Nephron (organoid): ENCODE results near the gene ULK1.

Experiments
- H3K27ac Mint-ChIP-seq, 3 experiments: 2 replicates each; pipeline ENCODE4 v1.8.0; 2020; ENCODE audit warnings: mixed read lengths in 3 of 3, mild to moderate bottlenecking in 2 of 3, moderate library complexity in 1 of 3
- H3K27me3 Mint-ChIP-seq: 2 replicates; pipeline ENCODE4 v1.8.0; 2021; ENCODE audit warnings: low read depth, mild to moderate bottlenecking, moderate library complexity, mixed read lengths
- H3K36me3 Mint-ChIP-seq: 2 replicates; pipeline ENCODE4 v1.8.0; 2020; ENCODE audit warnings: low read depth, mixed read lengths
- H3K4me1 Mint-ChIP-seq: 2 replicates; pipeline ENCODE4 v1.8.0; 2020; ENCODE audit warnings: mixed read lengths
- H3K4me3 Mint-ChIP-seq, 3 experiments: 2 replicates each; pipeline ENCODE4 v1.8.0; 2020; ENCODE audit warnings: mild to moderate bottlenecking in 3 of 3, mixed read lengths in 3 of 3, moderate library complexity in 2 of 3
- H3K9me3 Mint-ChIP-seq: 2 replicates; pipeline ENCODE4 v1.8.0; 2020; ENCODE audit warnings: mixed read lengths
- TF ChIP-seq, protein P1 (sequence below), 3 experiments: fragments of 200-600 bp; sonication (generic); IDR thresholded peaks; one replicate each; pipeline ENCODE4 v1.5.0; 2021; ENCODE audit warnings: antibody characterized with exemption in 3 of 3; ENCODE audit not compliant: unreplicated experiment in 3 of 3

ULK1 gene

DNA sequence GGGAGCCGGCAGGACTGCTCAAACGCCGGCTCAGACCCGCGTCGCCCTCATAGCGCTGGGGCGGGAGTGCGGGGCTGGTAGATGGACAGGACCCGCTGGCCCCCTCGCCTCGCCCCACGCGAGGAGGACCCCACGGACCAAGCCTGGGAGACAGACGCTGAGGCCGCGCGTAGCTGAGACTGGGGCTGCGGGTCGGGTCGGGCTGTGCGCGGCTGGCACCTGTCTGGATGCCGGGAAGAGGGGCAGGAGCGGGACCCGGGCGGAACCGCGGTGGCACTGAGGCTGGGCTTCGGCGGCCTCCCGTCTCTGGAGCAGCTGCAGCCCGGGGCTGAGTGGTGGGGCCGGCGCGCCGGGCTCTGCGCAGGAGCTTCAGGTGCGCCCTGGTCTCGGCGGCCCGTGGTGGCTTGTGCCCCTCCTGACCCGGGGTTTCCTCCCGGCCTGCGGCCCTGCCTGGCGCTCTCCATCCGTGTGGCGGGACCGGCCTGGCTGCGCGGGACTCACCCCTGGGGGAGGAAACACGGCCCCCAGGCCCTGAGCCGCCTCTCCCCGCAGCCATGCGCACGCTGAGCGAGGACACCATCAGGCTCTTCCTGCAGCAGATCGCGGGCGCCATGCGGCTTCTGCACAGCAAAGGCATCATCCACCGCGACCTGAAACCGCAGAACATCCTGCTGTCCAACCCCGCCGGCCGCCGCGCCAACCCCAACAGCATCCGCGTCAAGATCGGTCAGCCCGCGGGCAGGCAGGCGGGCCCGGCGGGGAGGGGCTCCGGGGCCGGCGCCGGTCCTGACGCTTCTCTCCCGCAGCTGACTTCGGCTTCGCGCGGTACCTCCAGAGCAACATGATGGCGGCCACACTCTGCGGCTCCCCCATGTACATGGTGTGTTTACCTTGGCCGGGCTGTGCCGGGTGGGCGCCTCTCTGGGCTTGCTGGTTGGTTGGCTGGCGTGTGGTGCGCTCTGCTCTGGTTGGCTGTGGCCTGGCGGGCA lies 14.0 kb downstream of the ULK1 start:
- no peaks in the 10 kb centered on the region for H3K36me3 Mint-ChIP-seq
- H3K4me3 Mint-ChIP-seq = no peak overlapping the region
- TF ChIP-seq, protein P1, sequence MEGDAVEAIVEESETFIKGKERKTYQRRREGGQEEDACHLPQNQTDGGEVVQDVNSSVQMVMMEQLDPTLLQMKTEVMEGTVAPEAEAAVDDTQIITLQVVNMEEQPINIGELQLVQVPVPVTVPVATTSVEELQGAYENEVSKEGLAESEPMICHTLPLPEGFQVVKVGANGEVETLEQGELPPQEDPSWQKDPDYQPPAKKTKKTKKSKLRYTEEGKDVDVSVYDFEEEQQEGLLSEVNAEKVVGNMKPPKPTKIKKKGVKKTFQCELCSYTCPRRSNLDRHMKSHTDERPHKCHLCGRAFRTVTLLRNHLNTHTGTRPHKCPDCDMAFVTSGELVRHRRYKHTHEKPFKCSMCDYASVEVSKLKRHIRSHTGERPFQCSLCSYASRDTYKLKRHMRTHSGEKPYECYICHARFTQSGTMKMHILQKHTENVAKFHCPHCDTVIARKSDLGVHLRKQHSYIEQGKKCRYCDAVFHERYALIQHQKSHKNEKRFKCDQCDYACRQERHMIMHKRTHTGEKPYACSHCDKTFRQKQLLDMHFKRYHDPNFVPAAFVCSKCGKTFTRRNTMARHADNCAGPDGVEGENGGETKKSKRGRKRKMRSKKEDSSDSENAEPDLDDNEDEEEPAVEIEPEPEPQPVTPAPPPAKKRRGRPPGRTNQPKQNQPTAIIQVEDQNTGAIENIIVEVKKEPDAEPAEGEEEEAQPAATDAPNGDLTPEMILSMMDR (IDR thresholded peaks at IDR 0.05; ENCODE audit: unreplicated experiment in 3 of 3) = no peak
- no peak overlapping the region for H3K27ac Mint-ChIP-seq
- no peaks in the 10 kb centered on the region for H3K27me3 Mint-ChIP-seq
- H3K9me3 Mint-ChIP-seq = no peaks in the 10 kb centered on the region
- no peaks in the 10 kb centered on the region for H3K4me1 Mint-ChIP-seq

DNA sequence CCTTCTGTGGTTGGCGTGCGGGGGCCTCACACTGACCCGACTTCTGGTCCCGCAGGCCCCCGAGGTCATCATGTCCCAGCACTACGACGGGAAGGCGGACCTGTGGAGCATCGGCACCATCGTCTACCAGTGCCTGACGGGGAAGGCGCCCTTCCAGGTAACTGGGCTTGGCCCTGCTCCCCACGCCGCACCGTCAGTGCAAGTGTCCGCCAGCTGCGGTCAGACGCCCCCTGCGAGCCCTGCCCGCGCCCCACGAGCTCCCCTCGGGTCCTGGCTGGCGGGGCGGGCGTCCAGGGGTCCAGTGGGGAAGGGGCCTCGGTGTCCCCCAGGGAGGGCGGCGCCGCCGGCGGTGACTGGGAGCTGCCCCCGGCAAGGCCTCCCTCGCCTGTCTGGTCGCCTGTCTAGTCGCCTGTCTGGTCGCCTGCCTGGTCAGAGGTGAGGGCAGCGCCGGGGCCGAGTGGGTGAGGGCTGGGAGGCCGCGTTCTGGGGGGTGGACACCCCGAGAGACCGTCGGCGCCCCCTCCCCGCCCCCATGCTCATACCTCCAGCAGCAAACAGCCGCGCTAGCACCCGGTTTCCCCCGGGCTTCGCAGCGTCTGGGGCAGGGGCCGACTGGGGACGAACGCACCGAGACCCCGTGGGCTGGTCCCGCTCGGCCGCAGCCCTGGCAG lies 14.8 kb downstream of the ULK1 start:
- TF ChIP-seq, protein P1 (IDR thresholded peaks at IDR 0.05; ENCODE audit: unreplicated experiment in 3 of 3) = no peak
- H3K4me3 Mint-ChIP-seq = no peak overlapping the region
- H3K4me1 Mint-ChIP-seq = no peaks in the 10 kb centered on the region
- H3K36me3 Mint-ChIP-seq = no peaks in the 10 kb centered on the region
- no peaks in the 10 kb centered on the region for H3K27me3 Mint-ChIP-seq
- no peaks in the 10 kb centered on the region for H3K9me3 Mint-ChIP-seq
- no peak overlapping the region for H3K27ac Mint-ChIP-seq

DNA sequence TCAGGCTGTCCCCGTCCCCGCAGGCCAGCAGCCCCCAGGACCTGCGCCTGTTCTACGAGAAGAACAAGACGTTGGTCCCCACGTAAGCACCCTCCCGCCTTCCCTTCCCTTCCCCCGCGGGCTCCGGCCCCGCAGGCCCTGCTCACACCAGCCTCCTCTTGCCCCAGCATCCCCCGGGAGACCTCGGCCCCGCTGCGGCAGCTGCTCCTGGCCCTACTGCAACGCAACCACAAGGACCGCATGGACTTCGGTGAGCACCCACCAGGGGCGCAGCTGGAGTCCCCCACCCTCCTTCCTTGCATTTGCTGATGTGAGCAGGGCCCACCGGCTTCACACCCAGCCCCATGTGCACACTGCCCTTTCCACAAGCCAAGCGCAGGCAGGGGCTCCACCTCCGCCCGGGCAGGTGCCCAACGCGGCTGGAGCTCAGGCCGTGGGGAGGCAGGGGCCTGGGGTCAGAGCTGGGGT lies 15.4 kb downstream of the ULK1 start:
- Mint-ChIP-seq H3K27me3 (no peaks in the 10 kb centered on the region), H3K36me3 (no peaks in the 10 kb centered on the region), H3K4me1 (no peaks in the 10 kb centered on the region), H3K9me3 (no peaks in the 10 kb centered on the region), H3K27ac (no peak overlapping the region), H3K4me3 (no peak overlapping the region)
- TF ChIP-seq, protein P1 (IDR thresholded peaks at IDR 0.05; ENCODE audit: unreplicated experiment in 3 of 3) = no peak

DNA sequence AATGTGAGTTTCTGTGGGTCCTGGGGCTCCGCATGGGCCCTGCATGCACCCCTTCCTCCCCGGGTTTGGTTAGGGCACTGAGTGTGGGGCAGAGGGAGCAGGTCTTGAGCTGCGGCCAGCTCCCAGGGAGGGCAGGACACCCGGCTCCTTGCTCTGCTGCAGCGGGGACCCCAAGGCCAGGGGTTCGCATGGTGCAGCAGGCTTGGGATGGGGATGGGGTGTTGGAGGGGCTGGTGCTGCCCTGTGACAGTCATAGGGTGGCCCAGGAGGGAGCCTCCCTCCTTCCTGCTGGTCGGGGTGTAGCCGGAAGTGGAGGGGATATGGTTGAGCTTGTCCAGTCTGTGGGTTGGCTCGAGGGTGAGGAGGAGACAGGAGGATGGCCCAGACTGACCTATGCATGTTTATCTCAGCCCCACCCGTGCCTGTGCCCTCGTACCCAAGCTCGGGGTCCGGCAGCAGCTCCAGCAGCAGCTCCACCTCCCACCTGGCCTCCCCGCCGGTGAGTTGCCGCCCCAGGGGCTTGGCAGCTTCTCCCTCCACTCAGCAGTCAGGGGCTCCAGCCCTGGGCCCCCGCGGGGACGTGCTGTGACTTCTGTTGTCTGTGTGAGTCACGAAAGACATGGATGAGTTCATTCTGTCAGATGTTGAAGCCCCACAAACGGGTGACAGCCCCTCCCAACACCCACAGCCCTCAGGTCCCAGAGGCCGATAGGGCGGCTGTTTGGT lies 16.0 kb downstream of the ULK1 start:
- H3K27me3 Mint-ChIP-seq = no peaks in the 10 kb centered on the region
- H3K27ac Mint-ChIP-seq = no peak overlapping the region
- TF ChIP-seq, protein P1 (IDR thresholded peaks at IDR 0.05; ENCODE audit: unreplicated experiment in 3 of 3) = no peak
- H3K4me3 Mint-ChIP-seq = no peak overlapping the region
- no peaks in the 10 kb centered on the region for H3K36me3 Mint-ChIP-seq
- H3K9me3 Mint-ChIP-seq = no peaks in the 10 kb centered on the region
- no peaks in the 10 kb centered on the region for H3K4me1 Mint-ChIP-seq

DNA sequence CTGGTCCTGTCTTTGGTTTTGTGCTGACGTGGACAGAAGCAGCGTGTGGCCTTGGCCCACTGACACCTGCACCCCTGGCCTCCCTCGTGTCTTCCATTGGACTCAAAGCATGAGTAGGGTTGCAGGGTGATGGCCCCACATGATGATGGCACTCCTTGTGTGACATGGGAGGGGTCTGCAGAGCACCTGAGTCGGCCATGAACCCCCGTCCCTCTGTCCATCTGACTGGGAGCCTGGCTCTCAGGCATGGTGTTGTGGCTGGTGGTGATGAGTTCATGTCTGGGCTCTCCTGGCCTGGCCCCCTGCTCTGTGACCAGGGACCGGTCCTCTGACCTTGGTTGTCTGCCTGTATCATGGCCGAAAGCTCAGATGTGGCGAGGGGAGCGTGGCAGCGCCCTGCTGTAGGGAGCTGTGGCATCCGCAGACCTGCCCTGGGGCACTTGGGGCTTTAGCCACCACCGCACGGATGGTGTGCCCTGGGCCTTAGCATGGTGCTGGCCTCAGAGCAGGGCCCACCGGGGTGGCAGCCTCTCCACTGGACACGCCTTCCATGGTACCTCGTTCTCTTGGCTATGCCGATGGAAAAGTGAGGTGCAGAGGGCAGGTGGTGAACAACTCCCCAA lies 16.7 kb downstream of the ULK1 start:
- no peaks in the 10 kb centered on the region for H3K9me3 Mint-ChIP-seq
- H3K36me3 Mint-ChIP-seq = no peaks in the 10 kb centered on the region
- H3K4me3 Mint-ChIP-seq = no peak overlapping the region
- no peak overlapping the region for H3K27ac Mint-ChIP-seq
- no peaks in the 10 kb centered on the region for H3K4me1 Mint-ChIP-seq
- no peaks in the 10 kb centered on the region for H3K27me3 Mint-ChIP-seq
- TF ChIP-seq, protein P1 (IDR thresholded peaks at IDR 0.05; ENCODE audit: unreplicated experiment in 3 of 3) = no peak
